HG02938 (cell line): Measurements from ENCODE around the gene MARCHF10.

Experiments
- ATAC-seq: cut with Tn5 transposase; IDR thresholded peaks from one replicate; pipeline ENCODE4 v1.9.1; 2021; ENCODE audit warnings: mild to moderate bottlenecking, moderate library complexity; ENCODE audit not compliant: unreplicated experiment

MARCHF10 gene

DNA sequence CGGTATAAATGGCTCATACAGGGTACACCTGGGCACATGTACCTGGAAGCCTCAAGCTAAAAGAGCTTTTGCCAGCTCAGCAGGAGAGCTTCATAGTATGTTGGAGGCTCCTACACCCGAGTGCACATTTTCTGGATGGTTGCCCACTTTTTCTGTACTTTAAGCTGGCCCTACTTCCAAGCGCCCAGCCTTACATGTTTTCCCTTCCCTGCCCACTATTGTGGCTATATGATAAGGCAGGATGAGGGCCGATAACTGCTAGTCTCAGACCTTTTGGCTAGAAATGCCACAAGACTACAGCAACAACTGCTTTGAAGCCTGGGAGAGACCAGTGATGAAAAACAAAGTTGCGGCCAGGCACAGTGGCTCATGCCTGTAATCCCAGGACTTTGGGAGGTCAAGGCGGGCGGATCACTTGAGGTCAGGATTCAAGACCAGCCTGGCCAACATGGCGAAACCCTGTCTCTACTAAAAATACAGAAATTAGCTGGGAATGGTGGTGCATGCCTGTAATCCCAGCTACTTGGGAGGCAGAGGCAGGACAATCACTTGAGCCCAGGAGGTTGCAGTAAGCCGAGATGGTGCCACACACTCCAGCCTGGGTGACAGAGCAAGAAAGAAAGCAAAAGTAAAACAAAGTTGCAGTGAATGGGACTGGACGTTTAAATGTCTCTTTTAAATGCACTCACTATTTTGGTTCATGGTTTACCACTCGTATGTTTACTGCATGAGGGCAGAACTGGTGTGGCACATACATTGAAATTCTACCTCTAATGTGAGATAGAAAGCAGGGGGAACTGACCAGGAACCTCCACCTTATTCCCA is 14.2 kb upstream of the MARCHF10 start:
- no peak for ATAC-seq

DNA sequence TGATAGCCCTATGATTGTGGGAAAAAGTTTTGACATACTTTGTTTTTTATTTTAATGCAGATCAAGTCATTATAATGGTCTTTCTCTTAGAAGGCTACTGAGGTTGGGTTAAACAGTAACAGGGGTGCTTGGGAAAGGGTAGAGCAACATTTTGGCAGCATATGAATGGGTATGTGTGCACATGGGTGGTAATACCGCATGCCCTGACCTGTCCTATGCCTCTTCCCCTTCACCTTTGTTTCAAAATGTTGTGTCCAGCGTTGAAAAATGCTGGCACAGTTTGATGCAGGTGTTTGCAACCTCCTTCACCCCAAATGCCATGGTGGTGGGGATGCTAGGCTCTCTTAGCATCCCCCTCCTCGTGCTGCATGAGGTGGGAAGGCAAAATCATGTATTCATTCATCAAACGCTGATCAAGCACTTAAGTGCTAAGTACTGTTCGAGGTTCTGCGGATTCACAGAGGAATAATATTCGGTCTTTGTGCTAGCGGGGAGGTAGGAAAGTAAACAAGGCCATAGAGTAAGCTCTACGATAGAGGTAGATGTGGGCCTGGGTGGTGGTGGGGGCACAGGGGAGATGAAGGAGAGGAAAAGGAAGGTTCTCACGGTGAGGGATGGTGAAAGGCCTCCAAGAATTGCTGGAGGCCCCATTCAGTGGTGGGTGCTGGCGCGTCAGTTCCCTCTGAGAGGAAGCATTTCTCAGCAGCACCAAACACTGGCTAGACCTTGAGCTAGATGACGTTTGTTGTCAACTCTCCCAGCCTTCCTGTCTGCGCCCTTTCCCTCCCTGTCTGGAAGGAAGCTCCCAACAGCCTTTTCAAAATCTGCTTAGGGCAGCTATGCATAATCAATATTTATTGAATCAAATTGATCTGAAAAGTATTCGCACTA is 13.3 kb upstream of the MARCHF10 start:
- ATAC-seq: no peak

DNA sequence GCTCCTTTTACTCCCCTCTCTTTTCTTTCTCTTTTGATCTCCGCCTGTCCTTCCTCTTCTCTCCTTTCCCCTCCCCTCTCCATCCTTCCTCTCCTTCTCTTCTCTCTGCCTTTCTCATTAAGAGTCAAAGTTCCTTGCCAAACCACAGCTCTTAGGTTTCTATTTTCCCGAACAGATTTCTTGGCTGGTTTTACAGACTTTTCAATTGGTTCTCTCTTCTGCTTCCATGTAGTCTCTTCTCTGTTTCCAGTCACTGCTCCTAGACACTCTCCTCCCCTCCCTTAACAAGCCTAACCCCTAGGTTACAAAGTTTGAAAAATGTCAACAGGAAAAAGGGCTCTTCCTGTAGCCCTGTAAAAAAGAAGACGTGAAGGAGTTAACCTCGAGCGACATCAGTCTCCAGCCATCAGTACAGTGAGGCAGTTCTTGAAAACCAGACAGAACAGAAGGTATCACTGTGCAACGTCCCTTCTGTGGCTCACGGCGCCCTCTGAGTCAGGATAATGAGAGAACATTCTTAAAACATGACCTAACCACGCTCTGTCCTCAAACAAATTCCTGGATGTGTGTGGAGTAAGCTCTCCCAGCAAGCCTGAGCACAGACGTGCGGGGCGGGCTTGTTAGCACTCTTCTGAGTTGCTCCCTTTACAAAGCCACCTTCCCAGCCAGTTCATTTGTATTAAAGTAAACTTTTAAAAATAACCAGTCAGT is 11.6 kb upstream of the MARCHF10 start:
- ATAC-seq: no peak

DNA sequence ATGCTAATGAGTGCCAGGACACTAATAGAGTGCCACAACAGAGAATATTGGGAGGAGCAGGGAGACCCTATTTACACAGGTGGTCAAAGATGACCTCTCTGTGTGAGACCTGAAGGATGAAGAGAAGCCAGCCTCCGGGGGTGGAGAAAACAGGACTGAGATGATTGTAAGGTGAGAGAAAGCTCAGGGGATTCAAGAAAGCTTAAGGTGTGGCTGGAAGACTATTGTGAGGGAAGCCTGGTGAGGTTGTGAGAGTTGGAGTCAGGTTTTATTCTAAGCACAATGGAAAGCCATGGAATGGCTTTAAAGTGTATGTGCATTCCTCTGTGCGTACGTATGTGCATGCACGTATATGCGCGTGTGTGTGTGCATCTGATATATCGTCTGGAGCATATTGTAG is 10.4 kb upstream of the MARCHF10 start:
- ATAC-seq: no peak

DNA sequence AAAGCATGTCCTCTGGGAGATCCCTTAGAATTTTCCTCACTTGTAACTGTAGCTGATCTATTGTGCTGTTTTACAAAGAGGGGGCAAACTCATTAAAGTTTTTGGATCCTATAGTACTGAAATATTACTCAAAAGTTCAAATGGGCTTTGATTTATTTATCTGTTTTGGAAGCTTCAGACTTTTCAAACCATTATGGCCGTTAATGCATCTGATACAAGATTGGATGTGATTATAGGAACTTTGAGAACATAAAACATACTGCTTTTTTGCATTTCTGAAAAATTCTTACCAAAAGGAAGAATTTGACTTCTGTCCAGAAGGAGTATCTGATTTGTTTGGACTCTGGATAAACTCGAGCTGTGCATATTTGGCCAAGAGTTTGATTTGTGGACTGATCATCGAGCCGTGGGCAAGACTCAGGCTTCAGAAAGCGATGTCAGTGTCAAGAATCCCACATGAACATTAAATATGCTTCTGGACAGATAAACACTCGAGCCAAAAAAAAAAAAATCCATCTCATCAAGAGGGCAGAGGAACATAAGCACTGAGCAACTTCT is 8.2 kb upstream of the MARCHF10 start:
- ATAC-seq: no peak

DNA sequence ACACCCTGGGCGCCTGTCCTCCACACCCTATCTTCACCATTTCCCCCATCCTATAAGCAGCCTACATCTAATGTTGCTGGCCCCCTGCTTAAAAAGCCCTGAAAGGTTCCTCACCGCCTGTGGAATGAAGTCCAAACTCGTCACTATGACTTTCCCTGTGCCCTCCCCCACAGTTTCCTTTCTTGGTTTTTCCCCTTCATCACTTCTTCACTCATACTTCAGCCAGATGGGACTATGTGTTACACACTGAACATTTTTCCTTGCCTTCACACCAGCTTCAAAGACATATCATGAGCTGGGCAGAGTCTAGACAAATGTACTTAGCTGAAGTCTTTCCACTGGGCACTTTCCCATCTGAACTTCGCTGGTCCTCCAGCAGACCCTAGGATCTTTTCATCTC is 1.5 kb upstream of the MARCHF10 start:
- no peak for ATAC-seq

DNA sequence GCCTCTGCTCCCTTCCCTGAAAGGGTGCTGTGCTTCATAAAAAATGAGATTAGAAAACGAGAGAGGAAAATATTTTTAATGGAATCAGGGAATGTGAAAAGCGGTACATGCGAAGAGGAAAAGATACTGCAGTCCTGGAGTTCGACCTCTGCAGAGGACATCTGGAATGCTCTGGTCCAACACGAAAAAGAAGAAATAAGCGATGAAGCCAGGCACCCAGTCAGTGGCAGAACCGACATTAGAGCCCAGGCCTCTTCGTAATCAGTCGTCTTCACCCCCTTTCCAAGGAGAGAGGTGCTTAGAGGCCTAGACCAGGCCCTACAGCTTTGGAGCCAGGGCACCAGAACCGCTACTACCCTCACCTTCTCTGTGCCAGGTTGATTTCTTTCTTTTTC is 459 bp upstream of the MARCHF10 start:
- ATAC-seq: no peak

DNA sequence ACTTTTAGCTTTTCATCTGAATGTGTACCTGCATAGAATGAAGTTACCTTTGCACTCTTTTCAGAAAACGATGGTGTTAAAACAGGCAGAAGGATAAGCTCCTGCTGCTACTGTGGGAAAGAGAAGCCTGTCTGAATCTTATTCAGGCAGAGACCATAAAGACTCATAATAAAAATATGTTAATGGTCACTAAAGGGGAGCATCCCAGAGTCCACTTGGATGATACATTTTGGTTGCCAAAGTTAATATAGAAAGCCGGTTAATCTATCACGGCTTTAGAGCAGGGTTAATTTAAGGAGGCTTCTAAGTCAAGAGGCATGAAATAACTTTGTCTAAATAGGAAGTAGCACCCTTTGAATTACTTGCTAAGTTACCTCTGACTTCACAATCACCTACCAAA is 2.9 kb downstream of the MARCHF10 start:
- ATAC-seq: no peak

DNA sequence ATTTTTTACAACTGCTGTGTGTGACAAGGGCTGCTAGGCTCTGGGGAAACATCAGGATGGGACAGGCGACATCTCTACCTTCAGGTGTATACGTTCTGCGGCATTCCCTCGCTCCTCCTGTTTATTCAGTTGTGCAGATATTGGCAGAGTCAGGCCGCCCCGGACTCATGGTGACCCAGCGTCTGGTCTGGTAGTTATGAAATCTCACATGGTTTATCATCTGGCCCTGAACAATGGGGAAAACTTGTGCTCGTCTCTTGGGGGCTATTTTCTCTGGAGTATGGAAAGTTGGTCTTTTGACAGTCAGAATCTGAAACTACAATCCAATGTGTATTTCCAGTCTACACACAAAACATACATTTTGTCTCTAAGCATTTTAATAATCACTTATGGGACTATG is 3.3 kb downstream of the MARCHF10 start:
- ATAC-seq: no peak

DNA sequence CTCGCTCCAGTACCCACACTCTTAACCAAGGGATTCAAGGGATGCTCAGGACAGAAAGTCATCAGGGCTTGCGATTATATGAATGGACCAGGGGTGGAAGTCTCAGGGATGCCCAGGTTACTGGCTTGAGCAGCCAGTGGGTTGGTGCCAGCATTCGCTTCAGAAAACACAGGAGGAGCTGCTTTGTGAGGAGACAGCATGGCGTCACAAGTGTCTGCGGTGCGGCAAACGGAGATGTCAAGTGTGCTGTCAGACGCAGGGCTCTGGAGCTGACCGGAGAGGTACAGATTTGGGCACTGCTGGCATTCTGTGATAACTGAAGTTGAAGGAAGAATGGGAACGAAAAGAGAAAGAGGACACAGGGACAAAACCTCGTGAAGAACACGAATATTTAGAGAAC is 4.1 kb downstream of the MARCHF10 start:
- no peak for ATAC-seq

DNA sequence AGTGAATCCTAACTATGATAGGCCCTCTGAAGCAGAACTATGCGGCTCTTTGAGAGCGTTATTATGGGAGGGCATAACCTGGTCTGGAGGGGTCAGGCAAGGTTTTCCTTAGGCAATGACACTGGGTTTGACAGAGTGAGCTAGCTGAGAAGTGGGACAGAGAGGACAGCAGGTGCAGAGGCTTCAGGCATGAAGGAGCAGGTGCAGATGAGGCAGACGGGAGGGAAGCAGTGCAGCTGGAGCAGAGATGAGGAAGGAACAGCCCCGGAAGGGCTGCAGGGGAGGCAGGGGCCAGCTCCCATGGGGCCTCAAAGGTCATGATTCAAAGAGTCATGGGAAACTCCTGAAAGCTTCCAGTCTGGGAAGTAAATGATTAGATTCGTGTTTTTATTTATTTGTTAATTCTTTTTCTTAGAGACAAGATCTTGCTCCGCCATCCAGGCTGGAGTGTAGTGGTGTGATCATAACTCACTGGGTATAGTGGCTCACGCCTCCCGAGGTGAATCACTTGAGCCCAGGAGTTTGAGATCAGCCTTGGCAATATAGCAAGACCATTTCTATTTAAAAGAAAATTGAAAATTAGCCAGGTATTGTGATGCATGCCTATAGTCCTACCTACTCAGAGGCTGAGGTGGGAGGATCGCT is 5.4 kb downstream of the MARCHF10 start:
- no peak for ATAC-seq

DNA sequence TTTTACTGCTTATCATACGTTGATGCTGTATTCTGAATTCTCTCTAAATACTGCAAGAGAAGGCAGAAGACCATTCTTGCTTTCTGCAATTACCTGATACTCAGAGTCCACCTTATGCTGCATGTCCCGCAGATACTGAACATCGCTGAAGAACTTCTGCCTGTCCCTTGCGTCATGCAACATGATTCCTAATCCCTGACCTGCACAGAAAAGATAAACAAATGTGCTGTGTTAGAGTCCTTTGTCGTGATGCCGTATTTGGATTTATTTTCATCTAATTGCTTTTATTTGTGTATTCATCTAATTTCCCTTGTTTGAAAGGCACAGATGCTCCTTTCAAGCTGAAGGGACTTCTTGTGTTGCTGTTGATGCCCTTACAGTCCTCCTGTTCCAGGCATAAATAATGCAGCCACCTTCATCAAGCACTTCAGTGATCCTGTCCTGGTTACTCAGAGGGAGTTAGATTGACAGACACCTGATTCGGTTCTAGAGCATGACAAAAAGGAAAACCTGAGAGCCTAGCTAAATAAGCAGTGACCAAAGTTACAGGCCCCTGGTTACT is 6.5 kb downstream of the MARCHF10 start:
- ATAC-seq: no peak

DNA sequence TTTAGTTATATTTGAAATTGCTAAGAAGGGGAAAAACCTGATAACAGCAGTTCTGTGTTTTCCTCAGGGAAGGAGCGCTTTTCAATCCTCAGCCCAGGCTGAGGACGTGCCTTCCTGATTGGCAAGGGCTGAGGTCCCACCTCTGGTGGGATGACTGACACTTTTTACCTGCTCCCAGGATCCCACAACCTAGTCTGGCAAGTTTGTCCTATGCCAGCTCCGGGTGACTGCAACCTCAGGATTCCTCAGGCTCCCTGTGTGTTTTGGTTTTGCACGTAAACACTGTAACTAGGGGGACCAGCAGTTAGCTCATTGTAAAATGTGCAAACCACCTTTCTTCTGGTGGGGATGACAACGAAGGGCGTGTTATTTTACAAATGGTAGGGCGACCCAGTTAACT is 7.5 kb downstream of the MARCHF10 start:
- no peak for ATAC-seq

DNA sequence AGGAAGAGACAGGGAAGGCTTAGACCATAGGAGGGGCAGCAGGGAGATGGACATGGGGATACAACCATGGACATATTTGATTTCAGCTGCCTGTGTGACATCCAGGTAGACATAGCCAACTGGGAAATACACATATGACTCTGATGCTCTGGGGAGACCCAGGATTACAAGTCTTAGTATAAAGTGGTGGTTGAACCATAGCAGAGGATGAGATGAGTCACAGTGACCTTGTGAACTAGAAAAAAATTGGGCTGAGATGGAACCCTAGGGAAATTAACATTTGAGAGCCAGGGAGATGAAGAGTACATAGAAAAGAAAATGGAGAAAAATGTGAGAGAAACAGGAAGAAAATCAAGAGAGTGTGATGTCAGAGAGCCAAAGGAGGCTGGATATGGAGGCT is 10.2 kb downstream of the MARCHF10 start:
- no peak for ATAC-seq

DNA sequence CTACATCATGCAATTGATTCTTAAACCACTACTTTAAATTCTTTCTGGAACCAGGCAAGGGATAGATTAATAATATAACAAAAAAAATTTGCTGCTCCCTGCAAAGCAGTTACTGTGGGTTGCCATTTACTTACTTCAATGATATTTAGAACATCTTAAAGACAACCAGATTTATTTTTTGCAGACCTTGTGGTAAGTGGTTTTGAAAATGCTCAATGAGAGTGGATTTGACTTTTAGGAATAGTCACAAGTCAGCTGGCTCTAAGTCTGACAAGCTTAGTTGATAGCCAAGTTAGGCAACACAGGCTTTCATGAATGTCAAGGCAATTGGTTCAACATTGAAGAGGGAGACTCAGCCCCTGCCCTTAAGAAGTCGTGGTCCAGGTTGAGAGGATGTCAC is 11.8 kb downstream of the MARCHF10 start:
- no peak for ATAC-seq

DNA sequence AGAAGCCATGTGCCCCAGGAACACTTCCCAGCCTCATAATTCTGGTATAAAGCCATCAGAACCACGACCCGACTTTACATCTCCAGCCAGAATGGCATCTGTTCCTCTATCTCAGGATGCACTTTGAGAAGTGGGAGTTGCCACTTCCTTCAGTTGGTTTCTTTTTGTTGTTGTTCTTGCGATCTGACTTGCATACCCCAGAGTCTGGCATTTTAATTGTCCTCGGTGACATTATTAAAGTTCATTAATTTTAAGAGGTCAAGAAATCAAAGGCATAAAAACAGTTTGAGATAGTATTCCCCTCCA is 13.5 kb downstream of the MARCHF10 start:
- ATAC-seq: no peak

DNA sequence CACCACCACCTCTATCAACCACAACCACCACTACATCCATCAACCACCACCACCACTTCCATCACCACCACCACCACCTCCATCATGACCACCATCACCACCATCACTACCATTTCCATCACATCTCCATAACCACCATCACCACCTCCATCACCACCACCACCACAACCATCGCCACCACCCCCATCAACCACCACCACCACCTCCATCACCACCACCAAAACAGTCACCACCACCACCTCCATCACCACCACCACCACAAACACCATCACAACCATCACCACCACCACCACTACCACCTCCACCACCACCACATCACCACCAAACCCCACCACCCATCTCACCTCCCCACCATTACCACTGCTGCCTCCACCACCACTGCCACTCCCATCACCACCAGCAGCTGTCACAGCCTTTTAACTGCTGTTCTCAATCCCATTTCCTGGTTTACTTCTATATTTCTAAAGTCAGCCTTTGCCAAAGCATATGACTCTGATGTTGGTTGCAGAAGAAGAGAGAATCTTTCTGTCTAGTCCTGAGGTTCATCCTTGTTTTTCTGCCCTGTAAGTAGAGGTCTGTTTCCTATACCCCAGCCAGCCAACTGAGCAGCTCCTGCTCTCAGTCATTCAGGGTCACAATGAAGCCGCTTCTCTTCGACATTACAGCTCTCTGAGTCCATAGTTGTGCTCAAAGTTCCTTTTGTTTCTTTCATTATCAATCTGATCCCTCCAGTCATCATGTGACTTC is 14.0 kb downstream of the MARCHF10 start:
- no peak for ATAC-seq

DNA sequence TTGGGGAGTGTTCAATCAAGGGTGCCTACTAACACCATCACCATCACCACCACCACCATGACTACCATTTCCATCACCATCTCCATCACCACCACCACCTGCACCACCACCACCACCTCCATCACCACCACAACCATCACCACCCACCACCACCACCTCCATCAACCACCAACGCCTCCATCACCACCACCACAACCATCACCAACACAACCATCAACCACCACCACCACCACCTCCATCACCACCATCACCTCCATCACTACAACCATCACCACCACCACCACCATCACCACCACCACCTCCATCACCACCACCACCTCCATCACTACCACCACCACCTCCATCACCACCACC is 15.7 kb downstream of the MARCHF10 start:
- no peak for ATAC-seq

DNA sequence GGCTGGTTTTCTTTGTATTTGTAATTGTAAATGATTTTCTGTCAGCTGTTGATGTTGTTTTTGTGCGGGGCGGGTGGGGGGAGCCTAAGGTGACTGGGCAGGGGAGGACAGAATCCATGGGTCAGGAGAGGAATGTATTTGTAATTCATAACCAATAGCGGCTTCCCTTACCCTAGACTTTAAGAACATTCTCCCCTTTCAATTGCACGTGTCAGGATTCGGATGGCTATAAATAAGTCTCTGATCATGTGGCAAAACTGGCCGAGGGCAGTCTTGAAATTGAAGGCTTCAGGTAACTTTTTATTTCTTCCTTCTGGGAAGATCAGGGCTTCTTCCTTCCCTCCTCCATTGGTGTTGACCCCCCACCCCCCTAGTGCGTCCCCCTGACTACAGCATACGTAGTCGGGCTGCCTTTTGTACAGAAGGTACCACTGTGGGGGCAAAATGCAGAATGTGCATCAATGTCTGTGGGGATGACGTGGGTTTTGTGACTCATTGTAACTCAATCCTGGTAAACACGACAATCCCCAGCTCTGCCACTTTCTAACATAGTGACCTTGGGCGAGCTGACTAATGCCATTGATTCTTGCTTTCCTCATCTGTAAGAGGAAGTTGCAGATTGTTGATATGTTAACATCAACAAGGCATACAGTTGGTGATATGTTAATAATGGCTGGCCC is 16.2 kb downstream of the MARCHF10 start:
- ATAC-seq: no peak
